SK-N-MC (cell line): ENCODE data around the gene UNC5C.
"Not testable (repeated sequence)": the region's sequence is repeated elsewhere in the genome, so short reads cannot be mapped to it uniquely, and the experiment has no call there.

Source experiments
- FOXP2 ChIP-seq: optimal IDR thresholded peaks from 2 replicates; pipeline ENCODE3; 2011; ENCODE audit warnings: mild to moderate bottlenecking, moderate library complexity; ENCODE audit not compliant: insufficient read depth; ENCODE audit errors: extremely low read length, control extremely low read depth
- POLR2AphosphoS5 ChIP-seq: IDR thresholded peaks from 2 replicates; pipeline ENCODE4 v1.6.1; 2012; ENCODE audit warnings: mild to moderate bottlenecking, low read depth, low read length, borderline replicate concordance

DNA sequence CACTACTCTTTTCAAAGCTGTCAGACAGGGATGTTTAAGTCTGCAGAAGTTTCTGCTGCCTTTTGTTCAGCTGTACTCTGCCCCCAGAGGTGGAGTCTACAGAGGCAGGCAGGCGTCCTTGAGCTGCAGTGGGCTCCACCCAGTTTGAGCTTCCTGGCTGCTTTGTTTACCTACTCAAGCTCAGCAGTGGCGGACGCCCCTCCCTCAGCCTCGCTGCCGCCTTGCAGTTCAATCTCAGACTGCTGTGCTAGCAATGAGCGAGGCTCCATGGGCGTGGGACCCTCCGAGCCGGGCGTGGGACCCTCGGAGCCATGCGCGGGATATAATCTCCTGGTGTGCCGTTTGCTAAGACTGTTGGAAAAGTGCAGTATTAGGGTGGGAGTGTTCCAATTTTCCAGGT, 409.3 kb downstream of the UNC5C start:
- not testable (repeated sequence) for TF ChIP-seq POLR2AphosphoS5, FOXP2
